PC-3 (cell line): ENCODE measurements around the gene RNF215. TPM values are rescaled to one million over a fixed set of nuclear protein-coding genes. Genes with fewer than 3 reads are reported as not detected.
A peak's percentile ranks its signal among the peaks of the same experiment; 100 is the strongest.

Experiments
- ATAC-seq: fragments of 200-7000 bp; cut with Tn5 transposase; 2 replicates; pipeline ENCODE4 v1.9.1; 2020; ENCODE audit warnings: mild to moderate bottlenecking, moderate library complexity
- BruUV-seq: library from RNA; stranded (reverse); fragments of 400-500 nt; replicated peaks from 2 replicates; lab custom pipeline; 2021; lab: Mats Ljungman, UMichigan
- CTCF ChIA-PET: fragments of 300-600 bp; sonication (Branson Sonifier 250); formaldehyde crosslinking; loops from one replicate; lab custom pipeline; 2022; ENCODE audit warnings: antibody characterized with exemption; lab: Charles Lee
- POLR2A ChIA-PET: fragments of 300-600 bp; sonication (Branson Sonifier 250); formaldehyde crosslinking; loops from one replicate; lab custom pipeline; 2022; ENCODE audit warnings: antibody characterized with exemption; ENCODE audit not compliant: unreplicated experiment; lab: Charles Lee
- DNase-seq: peaks from one replicate; pipeline ENCODE4 v3.0.0-alpha.2; 2015
- H2AFZ ChIP-seq: fragments of 300-600 bp; sonication (generic); 2 replicates; pipeline ENCODE4 v1.6.0; 2016; ENCODE audit warnings: antibody characterized with exemption, low read length
- H3F3A ChIP-seq: fragments of 300-600 bp; sonication (generic); one replicate; pipeline ENCODE4 v1.6.0; 2017; ENCODE audit warnings: antibody characterized with exemption, low read length, control low read depth, mild to moderate bottlenecking; ENCODE audit not compliant: unreplicated experiment
- H3K27ac ChIP-seq: fragments of 300-600 bp; sonication (generic); 2 replicates; pipeline ENCODE4 v1.5.1; 2016; ENCODE audit warnings: mild to moderate bottlenecking, low read length
- H3K27me3 ChIP-seq: fragments of 300-600 bp; sonication (generic); 2 replicates; pipeline ENCODE4 v1.6.1; 2016; ENCODE audit warnings: low read length, mixed read lengths
- H3K36me3 ChIP-seq: fragments of 300-600 bp; sonication (generic); 2 replicates; pipeline ENCODE4 v1.6.1; 2016; ENCODE audit warnings: low read depth, mixed run types, low read length, mixed read lengths
- H3K4me1 ChIP-seq: fragments of 300-600 bp; sonication (generic); 2 replicates; pipeline ENCODE4 v1.5.1; 2016; ENCODE audit warnings: low read length; ENCODE audit not compliant: insufficient read depth
- H3K4me2 ChIP-seq: fragments of 300-600 bp; sonication (generic); 2 replicates; pipeline ENCODE4 v1.6.0; 2016; ENCODE audit warnings: low read length
- H3K4me3 ChIP-seq: fragments of 300-600 bp; sonication (generic); 2 replicates; pipeline ENCODE4 v1.5.1; 2016; ENCODE audit warnings: mild to moderate bottlenecking, low read length, mixed read lengths
- H3K79me2 ChIP-seq: fragments of 300-600 bp; sonication (generic); 2 replicates; pipeline ENCODE4 v1.6.1; 2017; ENCODE audit warnings: low read length, mixed read lengths
- H3K9ac ChIP-seq: fragments of 300-600 bp; sonication (generic); 2 replicates; pipeline ENCODE4 v1.6.0; 2016; ENCODE audit warnings: mild to moderate bottlenecking, low read length
- H3K9me2 ChIP-seq: fragments of 300-600 bp; sonication (generic); replicated peaks from 2 replicates; pipeline ENCODE4 v1.6.1; 2016; ENCODE audit warnings: mixed run types, low read length, mixed read lengths
- H3K9me3 ChIP-seq: fragments of 300-600 bp; sonication (generic); 2 replicates; pipeline ENCODE4 v1.6.1; 2016; ENCODE audit warnings: low read length, mixed read lengths
- H4K20me1 ChIP-seq: fragments of 300-600 bp; sonication (generic); 2 replicates; pipeline ENCODE4 v1.6.1; 2016; ENCODE audit warnings: low read length, mixed read lengths
- CTCF ChIP-seq: fragments of 300-600 bp; sonication (generic); conservative IDR thresholded peaks from 2 replicates; pipeline ENCODE4 v1.5.1; 2017; ENCODE audit warnings: antibody characterized with exemption, low read depth, mild to moderate bottlenecking, low read length
- EZH2 ChIP-seq: fragments of 300-600 bp; sonication (generic); IDR thresholded peaks from one replicate; pipeline ENCODE4 v1.6.1; 2017; ENCODE audit warnings: antibody characterized with exemption, mild to moderate bottlenecking, low read length; ENCODE audit not compliant: unreplicated experiment
- EZH2phosphoT487 ChIP-seq: fragments of 300-600 bp; sonication (generic); IDR thresholded peaks from 2 replicates; pipeline ENCODE4 v1.6.1; 2018; ENCODE audit warnings: mild to moderate bottlenecking, antibody characterized with exemption, low read length, borderline replicate concordance
- intact Hi-C: fragments of 100-400 bp; cut with micrococcal nuclease; formaldehyde crosslinking; loops from 2 replicates; pipeline ENCODE4 v1.9.0; 2023
- total RNA-seq: library from RNA; depleted of rRNA; stranded (reverse); fragments of >200 nt; gene quantifications from 2 replicates; pipeline ENCODE4 v1.2.3, GENCODE V29; 2014

The RNF215 gene
- total RNA-seq, 1 experiment from 2014 or later = 22.6 TPM

GRCh38 chr22:30400159-30400558 lies 12.9 kb upstream of the RNF215 start:
- H3K27ac ChIP-seq = no peak overlapping the region

GRCh38 chr22:30399718-30400117 lies 12.5 kb upstream of the RNF215 start:
- CTCF ChIA-PET = no interaction called here
- Histone ChIP-seq H3K9me3 (no peaks in the 10 kb centered on the region), H3K27ac (no peak overlapping the region), H2AFZ (no peak overlapping the region), H3K27me3 (no peaks in the 10 kb centered on the region), H3F3A (no peaks in the 10 kb centered on the region), H3K4me1 (peaks cover 8% of the 10 kb centered on the region), H3K9me2 (no peaks in the 10 kb centered on the region), H3K4me2 (no peak overlapping the region), H3K4me3 (no peak overlapping the region), H3K36me3 (no peaks in the 10 kb centered on the region), H3K9ac (no peak overlapping the region), H3K79me2 (peaks cover 25% of the 10 kb centered on the region), H4K20me1 (peaks cover 6% of the 10 kb centered on the region; the same call in 1 of the 2 replicates)
- BruUV-seq = no TSS peak
- POLR2A ChIA-PET = no interaction called here
- intact Hi-C loops = no loop called here
- no peak for DNase-seq
- no peak for TF ChIP-seq CTCF
- no peak for TF ChIP-seq EZH2phosphoT487
- TF ChIP-seq EZH2 = no peak
- ATAC-seq = no peak

More at GRCh38 chr22:30400159-30400558, 12.9 kb upstream of the RNF215 start:
- H4K20me1 ChIP-seq = peaks cover 6% of the 10 kb centered on the region; the same call in 1 of the 2 replicates
- TF ChIP-seq CTCF = no peak
- no peak for TF ChIP-seq EZH2
- no peak for TF ChIP-seq EZH2phosphoT487
- no peak overlapping the region for H2AFZ ChIP-seq
- ChIA-PET POLR2A (no interaction called here), CTCF (no interaction called here)
- peaks cover 25% of the 10 kb centered on the region for H3K79me2 ChIP-seq
- H3K4me1 ChIP-seq = peaks cover 8% of the 10 kb centered on the region
- no peaks in the 10 kb centered on the region for H3K9me2 ChIP-seq
- ATAC-seq (no peak), DNase-seq (no peak)
- no peak overlapping the region for H3K4me2 ChIP-seq
- intact Hi-C loops = no loop called here
- no TSS peak for BruUV-seq
- no peaks in the 10 kb centered on the region for H3K36me3 ChIP-seq
- H3F3A ChIP-seq = no peaks in the 10 kb centered on the region
- H3K4me3 ChIP-seq = no peak overlapping the region
- H3K27me3 ChIP-seq = no peaks in the 10 kb centered on the region
- no peaks in the 10 kb centered on the region for H3K9me3 ChIP-seq
- H3K9ac ChIP-seq = no peak overlapping the region

- CTCF ChIA-PET = no interaction called here
- intact Hi-C loops = no loop called here
- peak overlapping the region; percentile 97 for H3K4me2 ChIP-seq
Measured at GRCh38 chr22:30398685-30399680, 11.8 kb upstream of the RNF215 start.

More at GRCh38 chr22:30398685-30399680, 11.8 kb upstream of the RNF215 start:
- Histone ChIP-seq H3K4me1 (peaks cover 8% of the 10 kb centered on the region), H3K9me3 (no peaks in the 10 kb centered on the region), H3K9ac (no peak overlapping the region), H3K9me2 (no peaks in the 10 kb centered on the region), H3K4me3 (peak overlapping the region; percentile 87), H3K27ac (no peak overlapping the region), H4K20me1 (peaks cover 6% of the 10 kb centered on the region; the same call in 1 of the 2 replicates), H3F3A (no peaks in the 10 kb centered on the region), H3K79me2 (peaks cover 25% of the 10 kb centered on the region), H3K27me3 (no peaks in the 10 kb centered on the region), H2AFZ (no peak overlapping the region), H3K36me3 (no peaks in the 10 kb centered on the region)
- no TSS peak for BruUV-seq
- TF ChIP-seq EZH2 (no peak), EZH2phosphoT487 (no peak), CTCF (no peak)
- POLR2A ChIA-PET = no interaction called here
- DNase-seq (no peak), ATAC-seq (no peak)
